Vagina (tissue), 2 donors: Measurements from ENCODE around the gene NDST1. TPM values are rescaled to one million over a fixed set of nuclear protein-coding genes. Genes with fewer than 3 reads are reported as not detected.

Experiments
- DNase-seq, 2 donors: peaks; one replicate each; pipeline ENCODE4 v3.0.0-alpha.2; 2017; ENCODE audit errors: extremely low spot score in 2 of 2
- H3K27ac ChIP-seq: fragments of 200-600 bp; sonication (generic); one replicate; pipeline ENCODE4 v1.5.1; 2019
- H3K27me3 ChIP-seq: fragments of 200-600 bp; sonication (generic); one replicate; pipeline ENCODE4 v1.5.1; 2019
- H3K36me3 ChIP-seq, 2 donors: fragments of 200-600 bp; sonication (generic); one replicate each; pipeline ENCODE4 v1.5.1; 2017 to 2019
- H3K4me1 ChIP-seq: fragments of 200-600 bp; sonication (generic); one replicate; pipeline ENCODE4 v1.5.1; 2019
- H3K4me3 ChIP-seq, 2 donors: fragments of 200-600 bp; sonication (generic); 1 replicate in 1 of 2; 2 replicates in 1 of 2; pipeline ENCODE4 v1.5.1; 2016 to 2019
- H3K9me3 ChIP-seq: fragments of 200-600 bp; sonication (generic); one replicate; pipeline ENCODE4 v1.5.1; 2019
- POLR2A ChIP-seq, 2 donors: fragments of 450-650 bp; IDR thresholded peaks; one replicate each; pipeline ENCODE4 v1.6.1; 2017; ENCODE audit warnings: antibody characterized with exemption in 2 of 2, mild to moderate bottlenecking in 2 of 2, moderate library complexity in 2 of 2
- POLR2AphosphoS5 ChIP-seq, 2 donors: sonication (generic); formaldehyde crosslinking; IDR thresholded peaks; one replicate each; pipeline ENCODE4 v1.9.0; 2017; ENCODE audit warnings: antibody characterized with exemption in 2 of 2, mild to moderate bottlenecking in 2 of 2, low read depth in 1 of 2; ENCODE audit not compliant: insufficient read depth in 1 of 2
- intact Hi-C: fragments of 100-400 bp; cut with DNase I; formaldehyde crosslinking; loops from one replicate; pipeline ENCODE4 v1.15.1; 2023
- total RNA-seq: library from RNA; depleted of rRNA; stranded (reverse); fragments of >200 nt; gene quantifications from one replicate; pipeline ENCODE4 v1.2.3, GENCODE V29; 2016
- TF ChIP-seq, protein P1 (sequence below), 3 experiments: fragments of 450-650 bp in 2 of 3; fragments of 200-600 bp in 1 of 3; sonication (generic) in 1 of 3; IDR thresholded peaks; one replicate each; pipeline ENCODE4 v1.5.1; 2017 to 2019; ENCODE audit warnings: antibody characterized with exemption in 3 of 3, mild to moderate bottlenecking in 2 of 3, moderate library complexity in 2 of 3

Gene NDST1
- total RNA-seq, 1 donor from 2014 or later, result 73.9 TPM

DNA sequence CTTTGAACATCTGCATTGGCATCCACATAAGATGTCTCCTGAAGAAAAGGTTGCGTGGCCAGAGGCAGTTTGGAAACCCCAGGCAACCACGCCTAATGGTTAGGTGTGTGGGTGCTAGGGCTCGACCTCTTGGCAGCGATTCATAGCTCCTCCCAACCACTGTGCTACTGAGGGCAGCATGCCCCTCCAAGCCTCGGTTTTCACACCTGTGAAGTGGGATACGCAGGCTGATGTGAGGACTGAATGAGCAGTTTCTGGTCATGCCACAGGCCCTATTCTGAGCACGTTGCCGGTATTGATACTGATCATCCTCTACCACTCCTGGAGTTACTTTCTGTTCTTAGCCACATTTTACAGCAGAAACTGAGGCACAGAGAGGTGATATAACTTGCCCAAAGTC lies 19.1 kb downstream of the NDST1 start:
- H3K4me1 ChIP-seq, result peaks cover 47% of the 10 kb centered on the region
- intact Hi-C loops, result no loop called here
- TF ChIP-seq, protein P1, sequence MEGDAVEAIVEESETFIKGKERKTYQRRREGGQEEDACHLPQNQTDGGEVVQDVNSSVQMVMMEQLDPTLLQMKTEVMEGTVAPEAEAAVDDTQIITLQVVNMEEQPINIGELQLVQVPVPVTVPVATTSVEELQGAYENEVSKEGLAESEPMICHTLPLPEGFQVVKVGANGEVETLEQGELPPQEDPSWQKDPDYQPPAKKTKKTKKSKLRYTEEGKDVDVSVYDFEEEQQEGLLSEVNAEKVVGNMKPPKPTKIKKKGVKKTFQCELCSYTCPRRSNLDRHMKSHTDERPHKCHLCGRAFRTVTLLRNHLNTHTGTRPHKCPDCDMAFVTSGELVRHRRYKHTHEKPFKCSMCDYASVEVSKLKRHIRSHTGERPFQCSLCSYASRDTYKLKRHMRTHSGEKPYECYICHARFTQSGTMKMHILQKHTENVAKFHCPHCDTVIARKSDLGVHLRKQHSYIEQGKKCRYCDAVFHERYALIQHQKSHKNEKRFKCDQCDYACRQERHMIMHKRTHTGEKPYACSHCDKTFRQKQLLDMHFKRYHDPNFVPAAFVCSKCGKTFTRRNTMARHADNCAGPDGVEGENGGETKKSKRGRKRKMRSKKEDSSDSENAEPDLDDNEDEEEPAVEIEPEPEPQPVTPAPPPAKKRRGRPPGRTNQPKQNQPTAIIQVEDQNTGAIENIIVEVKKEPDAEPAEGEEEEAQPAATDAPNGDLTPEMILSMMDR (IDR thresholded peaks at IDR 0.05), result no peak
- TF ChIP-seq POLR2AphosphoS5 (IDR thresholded peaks at IDR 0.05; ENCODE audit: insufficient read depth in 1 of 2, low read depth in 1 of 2) (no peak), POLR2A (IDR thresholded peaks at IDR 0.05) (no peak)
- no peaks in the 10 kb centered on the region for H3K9me3 ChIP-seq
- no peak overlapping the region for H3K27ac ChIP-seq
- no peaks in the 10 kb centered on the region for H3K27me3 ChIP-seq
- H3K4me3 ChIP-seq, result no peak overlapping the region
- no peak for DNase-seq
- peaks cover 0 to 8% of the 10 kb centered on the region in 2 donors for H3K36me3 ChIP-seq

DNA sequence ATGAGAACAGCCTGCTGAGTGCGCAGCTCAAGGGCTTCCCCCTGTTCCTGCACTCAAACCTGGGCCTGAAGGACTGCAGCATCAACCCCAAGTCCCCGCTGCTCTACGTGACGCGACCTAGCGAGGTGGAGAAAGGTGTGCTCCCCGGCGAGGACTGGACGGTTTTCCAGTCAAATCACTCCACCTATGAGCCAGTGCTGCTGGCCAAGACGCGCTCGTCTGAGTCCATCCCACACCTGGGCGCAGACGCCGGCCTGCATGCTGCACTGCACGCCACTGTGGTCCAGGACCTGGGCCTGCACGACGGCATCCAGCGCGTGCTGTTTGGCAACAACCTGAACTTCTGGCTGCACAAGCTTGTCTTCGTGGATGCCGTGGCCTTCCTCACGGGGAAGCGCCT lies 19.9 kb downstream of the NDST1 start:
- no peak overlapping the region for H3K4me3 ChIP-seq
- peaks cover 0 to 15% of the 10 kb centered on the region in 2 donors for H3K36me3 ChIP-seq
- no peak for DNase-seq
- H3K4me1 ChIP-seq, result peaks cover 40% of the 10 kb centered on the region
- intact Hi-C loops, result no loop called here
- no peaks in the 10 kb centered on the region for H3K9me3 ChIP-seq
- no peaks in the 10 kb centered on the region for H3K27me3 ChIP-seq
- no peak overlapping the region for H3K27ac ChIP-seq
- TF ChIP-seq, protein P1 (IDR thresholded peaks at IDR 0.05), result no peak
- TF ChIP-seq POLR2A (IDR thresholded peaks at IDR 0.05), result no peak
- TF ChIP-seq POLR2AphosphoS5 (IDR thresholded peaks at IDR 0.05; ENCODE audit: insufficient read depth in 1 of 2, low read depth in 1 of 2), result peak in 1 of 2 donors; percentile 32

DNA sequence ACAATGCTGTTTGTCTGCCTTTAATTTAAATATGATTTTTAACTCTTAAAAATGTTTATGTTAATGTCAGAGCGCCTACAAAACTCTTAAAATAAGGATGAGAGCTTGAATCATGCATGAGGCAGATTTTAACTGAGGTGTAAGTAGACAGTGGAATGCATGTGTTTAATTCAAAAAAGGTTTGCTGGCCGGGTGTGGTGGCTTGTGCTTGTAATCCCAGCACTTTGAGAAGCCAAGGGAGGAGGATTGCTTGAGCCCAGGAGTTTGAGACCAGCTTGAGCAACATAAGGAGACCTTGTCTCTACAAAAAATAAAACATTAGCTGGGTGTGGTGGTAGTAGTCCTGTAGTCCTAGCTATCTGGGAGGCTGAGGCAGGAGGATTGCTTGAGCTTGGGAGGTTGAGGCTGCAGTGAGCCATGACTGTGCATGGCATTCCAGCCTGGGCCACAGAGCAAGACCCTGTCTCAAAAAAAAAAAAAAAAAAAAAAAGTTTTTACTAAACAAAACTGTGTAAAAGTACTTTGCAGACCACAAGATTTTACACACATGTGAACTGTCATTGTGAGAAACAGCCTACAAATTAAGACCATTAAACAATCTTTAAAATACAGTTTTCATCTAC lies 21.1 kb downstream of the NDST1 start:
- H3K4me1 ChIP-seq, result peaks cover 29% of the 10 kb centered on the region
- no peaks in the 10 kb centered on the region for H3K9me3 ChIP-seq
- H3K36me3 ChIP-seq, result peaks cover 0 to 28% of the 10 kb centered on the region in 2 donors
- intact Hi-C loops, result no loop called here
- no peak for DNase-seq
- no peak overlapping the region for H3K4me3 ChIP-seq
- no peaks in the 10 kb centered on the region for H3K27me3 ChIP-seq
- TF ChIP-seq POLR2A (IDR thresholded peaks at IDR 0.05), result no peak
- TF ChIP-seq, protein P1 (IDR thresholded peaks at IDR 0.05), result no peak
- TF ChIP-seq POLR2AphosphoS5 (IDR thresholded peaks at IDR 0.05; ENCODE audit: insufficient read depth in 1 of 2, low read depth in 1 of 2), result no peak
- H3K27ac ChIP-seq, result no peak overlapping the region

DNA sequence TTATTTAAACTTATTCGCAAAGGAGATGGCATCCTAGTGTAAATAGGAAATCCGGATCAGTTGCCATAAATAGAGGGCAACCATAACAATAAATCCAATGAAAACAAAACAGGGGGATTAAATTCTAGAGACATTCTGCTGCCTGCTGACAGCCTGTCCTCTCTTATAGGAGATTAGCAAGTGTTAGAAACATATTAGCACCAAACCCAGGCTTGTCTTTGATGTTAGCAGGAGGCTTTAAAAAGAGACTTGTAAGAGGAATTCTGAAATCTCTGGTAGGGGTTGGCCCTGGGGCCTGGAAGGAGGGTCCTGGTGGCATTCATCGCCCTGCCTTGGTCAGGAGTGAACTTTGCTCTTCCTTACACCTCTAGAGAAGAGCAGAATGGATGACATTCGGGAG lies 21.6 kb downstream of the NDST1 start:
- Histone ChIP-seq H3K4me3 (no peak overlapping the region), H3K9me3 (no peaks in the 10 kb centered on the region), H3K4me1 (peaks cover 29% of the 10 kb centered on the region), H3K27me3 (no peaks in the 10 kb centered on the region), H3K27ac (no peak overlapping the region), H3K36me3 (peaks cover 0 to 33% of the 10 kb centered on the region in 2 donors)
- no peak for TF ChIP-seq POLR2AphosphoS5 (IDR thresholded peaks at IDR 0.05; ENCODE audit: insufficient read depth in 1 of 2, low read depth in 1 of 2)
- TF ChIP-seq POLR2A (IDR thresholded peaks at IDR 0.05), result no peak
- TF ChIP-seq, protein P1 (IDR thresholded peaks at IDR 0.05), result no peak
- intact Hi-C loops, result no loop called here
- no peak for DNase-seq

DNA sequence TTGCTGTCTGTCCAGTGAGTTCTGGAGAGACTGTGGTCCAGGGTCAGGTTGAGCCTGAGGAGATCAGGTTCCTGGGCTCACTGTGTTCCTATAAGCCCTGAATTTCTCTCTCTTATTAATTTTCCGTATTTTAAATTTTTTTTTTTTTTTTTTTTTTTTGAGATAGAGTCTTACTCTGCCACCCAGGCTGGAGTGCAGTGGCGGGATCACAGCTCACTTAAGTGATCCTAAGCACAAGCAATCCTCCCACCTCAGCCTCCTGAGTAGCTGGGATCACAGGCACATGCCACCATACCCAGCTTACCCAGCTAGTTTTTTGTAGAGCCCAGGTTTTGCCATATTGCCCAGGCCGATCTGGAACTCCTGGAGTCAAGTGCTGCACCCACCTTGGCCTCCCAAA lies 22.5 kb downstream of the NDST1 start:
- H3K4me3 ChIP-seq, result no peak overlapping the region
- no peak overlapping the region for H3K27ac ChIP-seq
- H3K9me3 ChIP-seq, result no peaks in the 10 kb centered on the region
- DNase-seq, result no peak
- H3K27me3 ChIP-seq, result no peaks in the 10 kb centered on the region
- peaks cover 0 to 40% of the 10 kb centered on the region in 2 donors for H3K36me3 ChIP-seq
- H3K4me1 ChIP-seq, result peaks cover 29% of the 10 kb centered on the region
- intact Hi-C loops, result no loop called here
- TF ChIP-seq, protein P1 (IDR thresholded peaks at IDR 0.05), result no peak
- no peak for TF ChIP-seq POLR2A (IDR thresholded peaks at IDR 0.05)
- no peak for TF ChIP-seq POLR2AphosphoS5 (IDR thresholded peaks at IDR 0.05; ENCODE audit: insufficient read depth in 1 of 2, low read depth in 1 of 2)
